Measurements from ENCODE around the gene GPC5. TPM values are rescaled to one million over a fixed set of nuclear protein-coding genes. Genes with fewer than 3 reads are reported as not detected.

Gene GPC5
- total and polyA plus RNA-seq, 9 donors = 0.10 to 1.5 (median 0.38) TPM

- WGBS, 3 donors = 75 to 87% (median 82%) methylated on average over 1 of the region's 1 CpG
- no peak overlapping the region for H3K4me3 ChIP-seq
- no peak for TF ChIP-seq POLR2A (IDR thresholded peaks at IDR 0.05)
- TF ChIP-seq CTCF (IDR thresholded peaks at IDR 0.05) = no peak
- no peak for TF ChIP-seq EP300 (IDR thresholded peaks at IDR 0.05)
- DNase-seq = no peak
- H3K27ac ChIP-seq = no peak overlapping the region
- H3K36me3 ChIP-seq = no peaks in the 10 kb centered on the region
- H3K4me1 ChIP-seq (ENCODE audit: insufficient read depth) = peaks cover 1% of the 10 kb centered on the region
- intact Hi-C loops (cut with DNase I) = no loop called here
- no peaks in the 10 kb centered on the region for H3K27me3 ChIP-seq
- no peaks in the 10 kb centered on the region for H3K9me3 ChIP-seq
Observed at GRCh38 chr13:91729859-91730258, 331.4 kb downstream of the GPC5 start.

- Histone ChIP-seq H3K4me1 (ENCODE audit: insufficient read depth) (no peaks in the 10 kb centered on the region), H3K36me3 (no peaks in the 10 kb centered on the region), H3K4me3 (no peak overlapping the region), H3K27me3 (no peaks in the 10 kb centered on the region), H3K9me3 (no peaks in the 10 kb centered on the region), H3K27ac (no peak overlapping the region)
- intact Hi-C loops (cut with DNase I) = no loop called here
- DNase-seq = no peak
- no peak for TF ChIP-seq POLR2A (IDR thresholded peaks at IDR 0.05)
- TF ChIP-seq CTCF (IDR thresholded peaks at IDR 0.05) = no peak
- TF ChIP-seq EP300 (IDR thresholded peaks at IDR 0.05) = no peak
- WGBS, 3 donors = 89 to 100% (median 98%) methylated on average over 2 of the region's 2 CpGs
Observed at GRCh38 chr13:91739751-91740150, 341.3 kb downstream of the GPC5 start.

GRCh38 chr13:91740756-91741155 lies 342.3 kb downstream of the GPC5 start:
- TF ChIP-seq EP300 (IDR thresholded peaks at IDR 0.05) (no peak), POLR2A (IDR thresholded peaks at IDR 0.05) (no peak), CTCF (IDR thresholded peaks at IDR 0.05) (no peak)

GRCh38 chr13:91741925-91742324 lies 343.5 kb downstream of the GPC5 start:
- TF ChIP-seq EP300 (IDR thresholded peaks at IDR 0.05) = no peak
- TF ChIP-seq POLR2A (IDR thresholded peaks at IDR 0.05) = no peak
- TF ChIP-seq CTCF (IDR thresholded peaks at IDR 0.05) = no peak
- WGBS, 3 donors = 71 to 78% (median 78%) methylated on average over 2 of the region's 2 CpGs
- Histone ChIP-seq H3K4me3 (no peak overlapping the region), H3K27ac (no peak overlapping the region), H3K27me3 (no peaks in the 10 kb centered on the region), H3K36me3 (no peaks in the 10 kb centered on the region), H3K4me1 (ENCODE audit: insufficient read depth) (no peaks in the 10 kb centered on the region), H3K9me3 (no peaks in the 10 kb centered on the region)
- no peak for DNase-seq
- intact Hi-C loops (cut with DNase I) = no loop called here

More at GRCh38 chr13:91740756-91741155, 342.3 kb downstream of the GPC5 start:
- no peaks in the 10 kb centered on the region for H3K27me3 ChIP-seq
- H3K4me3 ChIP-seq = no peak overlapping the region
- H3K4me1 ChIP-seq (ENCODE audit: insufficient read depth) = no peaks in the 10 kb centered on the region
- no peaks in the 10 kb centered on the region for H3K9me3 ChIP-seq
- H3K27ac ChIP-seq = no peak overlapping the region
- no peak for DNase-seq
- 59 to 68% (median 60%) methylated on average over 2 of the region's 2 CpGs for WGBS, 3 donors
- intact Hi-C loops (cut with DNase I) = no loop called here
- H3K36me3 ChIP-seq = no peaks in the 10 kb centered on the region

GRCh38 chr13:91744284-91744683 lies 345.9 kb downstream of the GPC5 start:
- DNase-seq = no peak
- no peaks in the 10 kb centered on the region for H3K27me3 ChIP-seq
- no peaks in the 10 kb centered on the region for H3K4me1 ChIP-seq (ENCODE audit: insufficient read depth)
- TF ChIP-seq CTCF (IDR thresholded peaks at IDR 0.05) (no peak), EP300 (IDR thresholded peaks at IDR 0.05) (no peak), POLR2A (IDR thresholded peaks at IDR 0.05) (no peak)
- no peak overlapping the region for H3K4me3 ChIP-seq
- intact Hi-C loops (cut with DNase I) = no loop called here
- H3K36me3 ChIP-seq = no peaks in the 10 kb centered on the region
- no peaks in the 10 kb centered on the region for H3K9me3 ChIP-seq
- no peak overlapping the region for H3K27ac ChIP-seq

Data from ovary (tissue), 9 donors.